GM10248 (cell line): ENCODE data around the gene TMPRSS6.

Experiments used
- CTCF ChIA-PET: fragments of 300-600 bp; sonication (Branson Sonifier 250); formaldehyde crosslinking; extraction: SDS; loops from one replicate; lab custom pipeline; 2021; ENCODE audit warnings: antibody characterized with exemption; lab: Yijun Ruan, JAX
- POLR2A ChIA-PET: fragments of 350-650 bp; sonication (Branson Sonifier 250); formaldehyde crosslinking; extraction: SDS; loops from one replicate; lab custom pipeline; 2020; ENCODE audit warnings: antibody characterized with exemption; lab: Yijun Ruan, JAX
- DNase-seq: peaks from one replicate; pipeline ENCODE4 v3.0.0; 2012; ENCODE audit errors: extremely low spot score
- TF ChIP-seq, protein P1 (sequence below): IDR thresholded peaks from 2 replicates; pipeline ENCODE4 v1.5.1; 2012; ENCODE audit warnings: mild to moderate bottlenecking, low read depth; ENCODE audit errors: extremely low read depth, missing control alignments, control extremely low read depth

The TMPRSS6 gene

DNA sequence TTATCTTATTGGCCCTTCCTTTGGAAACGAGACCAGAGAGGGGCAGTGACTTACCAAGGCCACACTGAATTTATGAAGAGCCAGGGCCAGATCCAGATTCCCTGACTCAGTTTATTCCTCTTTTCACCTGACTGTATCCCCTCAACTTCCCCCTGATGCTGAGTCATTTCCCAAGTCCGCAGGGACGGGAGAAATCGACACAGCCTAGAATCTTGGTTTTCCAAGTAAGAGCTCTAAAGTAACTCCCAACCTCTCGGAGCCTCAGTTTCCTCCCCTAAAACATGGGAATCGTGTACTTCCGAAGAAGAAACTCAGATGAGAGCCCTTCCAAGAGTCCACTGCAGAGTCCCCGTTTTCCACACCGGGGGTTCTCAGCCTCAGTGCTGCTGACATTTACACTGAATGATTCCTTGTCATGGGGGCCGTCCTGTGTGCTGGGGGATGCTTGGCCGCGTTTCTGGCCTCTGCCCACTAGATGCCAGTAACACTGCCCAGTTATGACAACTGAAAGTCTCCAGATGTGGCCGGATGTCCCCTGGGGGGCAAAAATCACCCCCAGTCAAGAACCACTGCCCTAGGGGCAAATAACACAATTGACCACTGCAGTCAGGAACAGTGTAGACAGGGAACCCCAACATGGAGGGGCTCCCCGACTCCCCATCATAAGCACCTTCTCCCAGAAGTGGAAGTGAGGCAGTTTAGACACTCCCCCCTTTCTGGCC is 78.8 kb downstream of the TMPRSS6 start:
- no peak for DNase-seq
- TF ChIP-seq, protein P1, sequence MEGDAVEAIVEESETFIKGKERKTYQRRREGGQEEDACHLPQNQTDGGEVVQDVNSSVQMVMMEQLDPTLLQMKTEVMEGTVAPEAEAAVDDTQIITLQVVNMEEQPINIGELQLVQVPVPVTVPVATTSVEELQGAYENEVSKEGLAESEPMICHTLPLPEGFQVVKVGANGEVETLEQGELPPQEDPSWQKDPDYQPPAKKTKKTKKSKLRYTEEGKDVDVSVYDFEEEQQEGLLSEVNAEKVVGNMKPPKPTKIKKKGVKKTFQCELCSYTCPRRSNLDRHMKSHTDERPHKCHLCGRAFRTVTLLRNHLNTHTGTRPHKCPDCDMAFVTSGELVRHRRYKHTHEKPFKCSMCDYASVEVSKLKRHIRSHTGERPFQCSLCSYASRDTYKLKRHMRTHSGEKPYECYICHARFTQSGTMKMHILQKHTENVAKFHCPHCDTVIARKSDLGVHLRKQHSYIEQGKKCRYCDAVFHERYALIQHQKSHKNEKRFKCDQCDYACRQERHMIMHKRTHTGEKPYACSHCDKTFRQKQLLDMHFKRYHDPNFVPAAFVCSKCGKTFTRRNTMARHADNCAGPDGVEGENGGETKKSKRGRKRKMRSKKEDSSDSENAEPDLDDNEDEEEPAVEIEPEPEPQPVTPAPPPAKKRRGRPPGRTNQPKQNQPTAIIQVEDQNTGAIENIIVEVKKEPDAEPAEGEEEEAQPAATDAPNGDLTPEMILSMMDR, result no peak
- ChIA-PET CTCF (interaction anchor here (0.9 to 4.7 kb wide), 6 partner anchors 8 to 175 kb away, joined by 3 to 37 read pairs (median 5); partner anchors contain the start of genes MPST and TST), POLR2A (no interaction called here)

DNA sequence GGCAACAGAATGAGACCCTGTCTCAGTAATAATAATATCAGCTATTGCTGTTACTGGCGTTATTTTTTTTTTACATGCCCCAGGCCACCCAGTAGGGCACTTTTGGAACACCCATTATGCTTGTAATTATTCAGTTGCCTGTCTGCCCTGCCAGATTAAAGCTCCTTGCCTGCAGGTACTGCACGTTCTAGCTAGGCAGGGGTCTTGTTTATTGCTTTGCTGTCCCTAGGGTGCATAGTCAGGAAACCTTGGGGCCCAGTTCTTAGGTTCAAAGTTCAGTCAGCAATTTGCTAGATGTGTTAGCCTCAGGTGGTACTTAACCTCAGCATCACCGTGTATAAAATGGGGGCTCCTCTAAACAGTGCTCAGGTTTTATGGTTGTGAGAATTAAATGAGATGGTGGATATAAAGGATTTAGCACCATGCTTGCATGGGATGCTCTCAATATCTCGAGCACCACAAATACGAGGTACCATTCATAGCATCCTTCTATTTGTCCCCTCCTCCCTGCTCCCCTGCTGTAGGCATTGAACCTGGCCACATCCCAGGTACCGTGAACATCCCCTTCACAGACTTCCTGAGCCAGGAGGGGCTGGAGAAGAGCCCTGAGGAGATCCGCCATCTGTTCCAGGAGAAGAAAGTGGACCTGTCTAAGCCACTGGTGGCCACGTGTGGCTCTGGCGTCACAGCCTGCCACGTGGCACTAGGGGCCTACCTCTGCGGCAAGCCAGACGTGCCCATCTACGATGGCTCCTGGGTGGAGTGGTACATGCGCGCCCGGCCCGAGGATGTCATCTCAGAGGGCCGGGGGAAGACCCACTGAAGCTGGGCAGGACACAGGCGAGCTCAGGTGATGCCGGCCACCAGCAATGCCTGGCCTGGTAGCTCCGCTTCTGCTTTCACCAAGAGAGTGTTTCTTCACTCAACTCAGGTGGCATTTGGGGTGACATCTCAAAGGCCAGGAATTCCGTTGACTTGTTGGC is 80.5 kb downstream of the TMPRSS6 start:
- POLR2A ChIA-PET, result no interaction called here
- TF ChIP-seq, protein P1, result no peak
- no peak for DNase-seq
- CTCF ChIA-PET, result interaction anchor here (1.0 to 4.7 kb wide), 8 partner anchors 8 to 173 kb away, joined by 3 to 37 read pairs (median 4); partner anchors contain the start of genes MPST and TST

GRCh38 chr22:37027556-37027955 is 82.0 kb downstream of the TMPRSS6 start:
- TF ChIP-seq, protein P1, result no peak
- DNase-seq, result no peak
- CTCF ChIA-PET, result interaction anchor here (1.1 to 1.3 kb wide), 3 partner anchors 20 to 172 kb away, joined by 3 to 4 read pairs (median 3); no protein-coding TSS in a partner anchor
- POLR2A ChIA-PET, result no interaction called here

- ChIA-PET POLR2A (no interaction called here), CTCF (interaction anchor here (1.2 to 2.1 kb wide), 4 partner anchors 9 to 170 kb away, joined by 4 to 11 read pairs (median 6); no protein-coding TSS in a partner anchor)
- TF ChIP-seq, protein P1, result no peak
- DNase-seq, result no peak
These were observed 83.2 kb downstream of the TMPRSS6 start for GRCh38 chr22:37026325-37026724.

- POLR2A ChIA-PET, result no interaction called here
- TF ChIP-seq, protein P1, result no peak
- CTCF ChIA-PET, result interaction anchor here (0.9 to 2.1 kb wide), 5 partner anchors 9 to 170 kb away, joined by 3 to 11 read pairs (median 5); no protein-coding TSS in a partner anchor
- no peak for DNase-seq
These were observed 83.9 kb downstream of the TMPRSS6 start for GRCh38 chr22:37025500-37026070.
